Choroid plexus epithelial cell (primary cell): ENCODE results near the gene TGM3.

Experiments
- DNase-seq: peaks from one replicate; pipeline ENCODE4 v3.0.0-alpha.2; 2010; ENCODE audit warnings: low read depth
- H3K4me3 ChIP-seq: 2 replicates; pipeline ENCODE4 v1.5.1; 2011; ENCODE audit warnings: low read depth, mild to moderate bottlenecking, control low read depth, low read length, moderate library complexity
- CTCF ChIP-seq: conservative IDR thresholded peaks from 2 replicates; pipeline ENCODE4 v1.5.1; 2011; ENCODE audit warnings: low read depth, mild to moderate bottlenecking, control low read depth, inconsistent platforms, low read length, moderate library complexity

TGM3 gene

GRCh38 chr20:2314759-2315439 is 19.1 kb downstream of the TGM3 start:
- H3K4me3 ChIP-seq, result no peak overlapping the region
- TF ChIP-seq CTCF, result no peak
- DNase-seq, result peak; percentile 31

- no peak overlapping the region for H3K4me3 ChIP-seq
- DNase-seq, result no peak
- no peak for TF ChIP-seq CTCF
Observed at GRCh38 chr20:2315440-2315778, 19.6 kb downstream of the TGM3 start.

- TF ChIP-seq CTCF, result no peak
- no peak overlapping the region for H3K4me3 ChIP-seq
- no peak for DNase-seq
Observed at GRCh38 chr20:2316847-2317495, 21.2 kb downstream of the TGM3 start.

- DNase-seq, result no peak
- TF ChIP-seq CTCF, result no peak
- no peak overlapping the region for H3K4me3 ChIP-seq
Observed at GRCh38 chr20:2320813-2321658, 25.2 kb downstream of the TGM3 start.

- no peak overlapping the region for H3K4me3 ChIP-seq
- no peak for DNase-seq
- TF ChIP-seq CTCF, result no peak
Observed at GRCh38 chr20:2323051-2323450, 27.2 kb downstream of the TGM3 start.

- no peak for TF ChIP-seq CTCF
- no peak overlapping the region for H3K4me3 ChIP-seq
- DNase-seq, result no peak
Observed at GRCh38 chr20:2326046-2326445, 30.2 kb downstream of the TGM3 start.
